AG10803 (cell line): Measurements from ENCODE around the gene IL31RA.

Experiments used
- DNase-seq: peaks from one replicate; pipeline ENCODE4 v3.0.0; 2010; ENCODE audit warnings: low read depth
- H3K4me3 ChIP-seq: 2 replicates; pipeline ENCODE4 v1.5.1; 2011; ENCODE audit warnings: mild to moderate bottlenecking, low read length, control low read depth
- CTCF ChIP-seq: conservative IDR thresholded peaks from 2 replicates; pipeline ENCODE4 v1.5.1; 2011; ENCODE audit warnings: mild to moderate bottlenecking, low read length, control low read depth, inconsistent platforms

IL31RA gene

GRCh38 chr5:55923177-55923771 lies 72.1 kb downstream of the IL31RA start:
- H3K4me3 ChIP-seq, result peak overlapping the region; percentile 26; the same call in 1 of the 2 replicates
- TF ChIP-seq CTCF, result no peak
- DNase-seq, result no peak

GRCh38 chr5:55923865-55924500 lies 72.8 kb downstream of the IL31RA start:
- no peak for DNase-seq
- TF ChIP-seq CTCF, result no peak
- no peak overlapping the region for H3K4me3 ChIP-seq

DNA sequence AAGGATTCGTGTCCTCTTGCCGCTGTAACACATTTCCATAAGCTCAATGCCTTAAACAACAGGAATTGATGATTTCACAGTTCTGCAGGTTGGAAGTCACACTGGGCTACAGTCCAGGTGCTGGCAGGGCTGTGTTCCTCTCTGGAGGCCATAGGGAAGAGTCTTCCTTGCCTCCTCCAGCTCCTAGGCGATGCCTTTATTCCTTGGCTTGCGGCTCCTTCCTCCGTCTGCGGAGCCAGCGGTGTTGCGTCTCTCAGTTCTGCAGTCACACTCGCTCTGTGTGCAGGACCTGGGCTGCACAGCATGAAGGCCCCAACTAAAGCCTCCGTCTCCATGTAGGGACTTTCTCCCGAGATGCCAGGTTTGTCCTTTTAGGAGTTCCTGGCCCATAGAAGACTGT lies 73.6 kb downstream of the IL31RA start:
- TF ChIP-seq CTCF, result no peak
- DNase-seq, result no peak
- H3K4me3 ChIP-seq, result no peak overlapping the region

DNA sequence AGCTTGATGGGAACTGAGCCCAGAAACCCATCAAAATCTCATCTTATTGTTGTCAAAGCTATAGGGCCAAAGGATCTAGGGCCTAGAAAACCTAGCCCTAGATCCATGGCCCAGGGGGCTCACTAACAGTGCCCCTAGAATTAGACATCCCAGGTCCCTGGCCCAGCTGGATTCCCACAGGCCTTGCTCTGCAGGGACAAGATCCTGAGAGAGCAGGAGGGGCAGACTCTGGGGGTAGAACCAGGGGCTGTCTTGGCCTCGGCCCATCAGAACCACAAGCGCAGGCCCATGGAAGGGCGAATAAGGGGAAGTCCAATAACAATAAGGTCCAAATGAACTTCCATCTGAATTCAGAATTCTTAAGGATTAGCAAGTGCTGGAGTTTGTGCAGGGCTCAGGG lies 74.0 kb downstream of the IL31RA start:
- no peak for DNase-seq
- no peak overlapping the region for H3K4me3 ChIP-seq
- TF ChIP-seq CTCF, result no peak

- DNase-seq, result no peak
- no peak for TF ChIP-seq CTCF
- H3K4me3 ChIP-seq, result no peak overlapping the region
Observed at GRCh38 chr5:55925712-55926111, 74.6 kb downstream of the IL31RA start.

DNA sequence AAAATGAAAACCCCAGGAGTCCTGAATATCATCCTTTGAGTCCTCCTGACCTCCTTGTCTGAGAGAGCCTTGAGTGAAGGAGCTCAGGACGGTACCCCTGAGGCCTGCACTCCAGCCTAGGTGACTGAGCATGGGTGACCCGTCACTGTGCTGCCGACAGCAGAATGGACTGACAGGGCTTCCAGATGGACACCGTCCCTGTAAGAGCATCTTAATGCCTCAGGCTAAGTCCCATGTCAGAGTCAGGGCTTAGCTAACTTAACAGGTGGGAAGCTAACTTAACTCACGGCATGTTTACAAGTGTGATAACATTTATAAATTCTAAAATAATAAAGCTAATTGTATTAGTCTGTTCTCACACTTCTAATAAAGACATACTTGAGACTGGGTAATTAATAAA lies 75.3 kb downstream of the IL31RA start:
- no peak overlapping the region for H3K4me3 ChIP-seq
- DNase-seq, result no peak

More for the DNA sequence above, 75.3 kb downstream of the IL31RA start:
- TF ChIP-seq CTCF, result no peak
